Neural progenitor cell (in vitro differentiated cells): ENCODE results near the gene MED28. TPM values are rescaled to one million over a fixed set of nuclear protein-coding genes. Genes with fewer than 3 reads are reported as not detected.

ENCODE experiments used
- DNase-seq: peaks from one replicate; pipeline ENCODE4 v3.0.0-alpha.2; 2016; ENCODE audit warnings: low spot score
- H2AFZ ChIP-seq: fragments of 200-600 bp; sonication (generic); replicated peaks from 2 replicates; pipeline ENCODE4 v1.6.1; 2016; ENCODE audit warnings: antibody characterized with exemption
- H3F3A ChIP-seq: fragments of 200-600 bp; sonication (generic); 2 replicates; pipeline ENCODE4 v1.6.1; 2016; ENCODE audit warnings: antibody characterized with exemption, low read depth
- H3K27ac ChIP-seq: fragments of 200-600 bp; sonication (generic); 2 replicates; pipeline ENCODE4 v1.5.1; 2016; ENCODE audit warnings: mild to moderate bottlenecking
- H3K27me3 ChIP-seq: fragments of 200-600 bp; sonication (generic); 2 replicates; pipeline ENCODE4 v1.6.1; 2016; ENCODE audit warnings: mild to moderate bottlenecking, moderate library complexity
- H3K36me3 ChIP-seq: fragments of 200-600 bp; sonication (generic); 2 replicates; pipeline ENCODE4 v1.5.1; 2016
- H3K4me1 ChIP-seq: fragments of 200-600 bp; sonication (generic); 2 replicates; pipeline ENCODE4 v1.6.1; 2016; ENCODE audit warnings: mixed run types
- H3K4me2 ChIP-seq: fragments of 200-600 bp; sonication (generic); 2 replicates; pipeline ENCODE4 v1.6.1; 2016
- H3K4me3 ChIP-seq: fragments of 200-600 bp; sonication (generic); 2 replicates; pipeline ENCODE4 v1.5.1; 2016
- H3K79me2 ChIP-seq: fragments of 200-600 bp; sonication (generic); 2 replicates; pipeline ENCODE4 v1.6.1; 2016; ENCODE audit warnings: low read depth
- H3K9ac ChIP-seq: fragments of 200-600 bp; sonication (generic); 2 replicates; pipeline ENCODE4 v1.6.1; 2016
- H3K9me3 ChIP-seq: fragments of 200-600 bp; sonication (generic); 2 replicates; pipeline ENCODE4 v1.5.1; 2016; ENCODE audit warnings: low read depth
- H4K20me1 ChIP-seq: fragments of 200-600 bp; sonication (generic); 2 replicates; pipeline ENCODE4 v1.6.1; 2016; ENCODE audit warnings: low read depth
- H3K27ac Mint-ChIP-seq: 3 replicates; pipeline ENCODE4 v1.8.0; 2021; ENCODE audit warnings: mixed read lengths
- H3K27me3 Mint-ChIP-seq: 2 replicates; pipeline ENCODE4 v1.8.0; 2022; ENCODE audit warnings: low read depth, mild to moderate bottlenecking, inconsistent platforms, moderate library complexity, mixed read lengths; ENCODE audit not compliant: insufficient read depth
- H3K36me3 Mint-ChIP-seq: 3 replicates; pipeline ENCODE4 v1.8.0; 2021; ENCODE audit warnings: mixed read lengths
- H3K4me1 Mint-ChIP-seq: 3 replicates; pipeline ENCODE4 v1.8.0; 2021; ENCODE audit warnings: mixed read lengths
- H3K4me3 Mint-ChIP-seq: 3 replicates; pipeline ENCODE4 v1.8.0; 2021; ENCODE audit warnings: mild to moderate bottlenecking, moderate library complexity, mixed read lengths
- H3K9me3 Mint-ChIP-seq: 3 replicates; pipeline ENCODE4 v1.8.0; 2020; ENCODE audit warnings: mixed read lengths
- CTCF ChIP-seq: fragments of 200-600 bp; sonication (generic); IDR thresholded peaks from 2 replicates; pipeline ENCODE4 v1.5.1; 2017; ENCODE audit warnings: antibody characterized with exemption, mild to moderate bottlenecking
- EZH2 ChIP-seq: fragments of 200-600 bp; sonication (generic); IDR thresholded peaks from 2 replicates; pipeline ENCODE4 v1.6.1; 2017; ENCODE audit warnings: antibody characterized with exemption, mild to moderate bottlenecking, moderate library complexity
- EZH2phosphoT487 ChIP-seq: fragments of 200-600 bp; sonication (generic); IDR thresholded peaks from 2 replicates; pipeline ENCODE4 v1.6.1; 2017; ENCODE audit warnings: antibody characterized with exemption
- total RNA-seq: library from RNA; depleted of rRNA; stranded (reverse); fragments of >200 nt; gene quantifications from 2 replicates; pipeline ENCODE4 v1.2.3, GENCODE V29; 2015; ENCODE audit warnings: low replicate concordance

MED28 gene
- total RNA-seq, 1 donor from 2014 or later: 45.8 TPM

DNA sequence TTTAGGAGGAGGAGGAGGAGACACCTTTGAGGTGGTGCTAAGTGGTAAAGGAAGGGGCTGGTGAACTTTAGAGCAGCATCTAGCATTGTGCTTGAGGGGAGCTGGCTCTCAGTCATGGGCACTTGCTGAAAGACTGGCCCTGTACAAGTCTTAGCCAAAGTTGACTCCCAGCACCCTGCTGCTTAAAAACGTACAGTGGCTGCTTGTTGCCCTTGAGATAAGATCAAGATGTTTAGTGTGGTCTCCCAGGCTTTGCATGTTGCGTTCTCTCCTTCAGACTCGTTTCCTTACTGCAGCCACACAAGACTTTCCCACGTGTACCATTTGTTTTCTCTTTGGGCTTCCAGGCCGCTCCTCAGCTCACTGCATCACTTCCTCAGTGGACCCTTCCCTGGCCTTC, 1.8 kb downstream of the MED28 start:
- Histone ChIP-seq H3F3A (no peaks in the 10 kb centered on the region), H3K4me2 (peak overlapping the region; percentile 90), H3K27me3 (no peaks in the 10 kb centered on the region), H3K36me3 (no peaks in the 10 kb centered on the region), H4K20me1 (peaks cover 56% of the 10 kb centered on the region), H3K27ac (no peak overlapping the region), H3K79me2 (peaks cover 61% of the 10 kb centered on the region), H2AFZ (no peak overlapping the region), H3K4me3 (peak overlapping the region; percentile 86), H3K9me3 (no peaks in the 10 kb centered on the region), H3K4me1 (no peaks in the 10 kb centered on the region), H3K9ac (no peak overlapping the region)
- DNase-seq: no peak
- H3K36me3 Mint-ChIP-seq: peaks cover 17% of the 10 kb centered on the region
- H3K9me3 Mint-ChIP-seq: no peaks in the 10 kb centered on the region
- H3K4me1 Mint-ChIP-seq: peaks cover 21% of the 10 kb centered on the region
- TF ChIP-seq CTCF (no peak), EZH2phosphoT487 (no peak), EZH2 (no peak)
- H3K27me3 Mint-ChIP-seq: no peaks in the 10 kb centered on the region
- H3K4me3 Mint-ChIP-seq: peak overlapping the region; percentile 82
- no peak overlapping the region for H3K27ac Mint-ChIP-seq

DNA sequence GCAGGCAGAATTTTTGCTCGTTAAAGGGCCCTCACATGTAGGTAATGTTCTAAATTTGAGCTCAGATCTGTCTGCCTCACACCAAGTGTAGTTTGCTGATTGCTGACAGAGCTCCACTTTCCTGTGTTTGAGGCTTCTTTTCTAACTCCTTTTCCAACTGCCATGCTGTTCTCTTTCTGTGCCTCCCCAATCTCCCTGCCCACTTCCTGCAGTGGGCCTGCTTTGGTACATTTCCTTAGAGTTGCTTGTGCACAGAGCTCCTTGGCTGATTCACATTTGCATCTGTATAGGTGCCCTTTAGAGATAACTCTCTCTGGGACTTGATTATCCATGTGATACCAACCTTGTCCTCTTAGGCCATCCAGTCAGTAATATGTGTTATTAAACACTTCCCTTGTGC, 4.5 kb downstream of the MED28 start:
- Mint-ChIP-seq H3K36me3 (peaks cover 33% of the 10 kb centered on the region), H3K27ac (no peak overlapping the region), H3K9me3 (no peaks in the 10 kb centered on the region), H3K4me3 (no peak overlapping the region), H3K4me1 (peaks cover 19% of the 10 kb centered on the region), H3K27me3 (no peaks in the 10 kb centered on the region)
- no peak overlapping the region for H2AFZ ChIP-seq
- no peak for DNase-seq
- no peaks in the 10 kb centered on the region for H3F3A ChIP-seq
- peaks cover 61% of the 10 kb centered on the region for H3K79me2 ChIP-seq
- no peak overlapping the region for H3K4me3 ChIP-seq
- no peaks in the 10 kb centered on the region for H3K27me3 ChIP-seq
- H3K9me3 ChIP-seq: no peaks in the 10 kb centered on the region
- H3K4me1 ChIP-seq: no peaks in the 10 kb centered on the region
- H4K20me1 ChIP-seq: peaks cover 58% of the 10 kb centered on the region
- H3K4me2 ChIP-seq: no peak overlapping the region
- H3K27ac ChIP-seq: no peak overlapping the region
- no peak overlapping the region for H3K9ac ChIP-seq
- TF ChIP-seq CTCF: no peak
- TF ChIP-seq EZH2: no peak
- no peak for TF ChIP-seq EZH2phosphoT487
- peaks cover 8% of the 10 kb centered on the region for H3K36me3 ChIP-seq

DNA sequence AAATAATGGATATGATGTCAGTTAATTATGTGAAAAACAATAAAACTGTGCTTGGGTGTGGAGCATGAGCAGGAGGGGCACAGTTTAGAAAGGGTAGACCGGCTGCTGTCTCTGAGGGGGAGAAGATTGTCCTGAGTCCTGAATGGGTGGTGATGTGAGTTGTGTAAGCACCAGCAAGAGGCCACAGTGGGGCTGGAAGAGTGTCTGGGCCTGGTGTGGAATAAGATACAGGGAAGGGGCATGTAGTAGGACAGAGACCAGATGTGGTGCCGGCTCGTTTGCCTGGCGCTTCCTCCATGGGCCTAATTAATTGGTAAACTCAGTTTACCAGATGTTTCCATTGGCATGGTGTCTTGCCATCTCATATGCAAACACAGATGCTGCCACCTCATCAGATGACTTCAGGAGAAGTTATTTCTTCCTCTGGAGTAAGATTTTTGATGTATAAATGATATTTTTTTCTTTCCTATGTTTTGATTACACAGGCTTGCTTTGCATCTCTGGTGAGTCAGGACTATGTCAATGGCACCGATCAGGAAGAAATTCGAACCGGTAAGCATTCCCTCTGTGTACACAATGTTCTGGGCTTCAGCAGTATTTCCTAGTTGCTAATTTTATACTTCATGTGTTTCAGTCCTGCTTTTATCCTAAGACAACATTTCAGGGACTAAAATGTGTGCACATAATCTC, 5.1 kb downstream of the MED28 start:
- Histone ChIP-seq H3K4me2 (no peak overlapping the region), H3F3A (no peaks in the 10 kb centered on the region), H3K36me3 (peaks cover 8% of the 10 kb centered on the region), H2AFZ (no peak overlapping the region), H3K27me3 (no peaks in the 10 kb centered on the region), H3K4me1 (no peaks in the 10 kb centered on the region), H3K27ac (no peak overlapping the region), H3K4me3 (no peak overlapping the region), H3K79me2 (peaks cover 65% of the 10 kb centered on the region), H3K9me3 (no peaks in the 10 kb centered on the region), H4K20me1 (peaks cover 58% of the 10 kb centered on the region), H3K9ac (no peak overlapping the region)
- H3K27ac Mint-ChIP-seq: no peak overlapping the region
- H3K4me3 Mint-ChIP-seq: no peak overlapping the region
- H3K36me3 Mint-ChIP-seq: peaks cover 39% of the 10 kb centered on the region
- peaks cover 17% of the 10 kb centered on the region for H3K4me1 Mint-ChIP-seq
- DNase-seq: no peak
- no peak for TF ChIP-seq CTCF
- TF ChIP-seq EZH2phosphoT487: no peak
- TF ChIP-seq EZH2: no peak
- H3K27me3 Mint-ChIP-seq: no peaks in the 10 kb centered on the region
- H3K9me3 Mint-ChIP-seq: no peaks in the 10 kb centered on the region
